ENCODE data around the gene SLC16A4.

DNA sequence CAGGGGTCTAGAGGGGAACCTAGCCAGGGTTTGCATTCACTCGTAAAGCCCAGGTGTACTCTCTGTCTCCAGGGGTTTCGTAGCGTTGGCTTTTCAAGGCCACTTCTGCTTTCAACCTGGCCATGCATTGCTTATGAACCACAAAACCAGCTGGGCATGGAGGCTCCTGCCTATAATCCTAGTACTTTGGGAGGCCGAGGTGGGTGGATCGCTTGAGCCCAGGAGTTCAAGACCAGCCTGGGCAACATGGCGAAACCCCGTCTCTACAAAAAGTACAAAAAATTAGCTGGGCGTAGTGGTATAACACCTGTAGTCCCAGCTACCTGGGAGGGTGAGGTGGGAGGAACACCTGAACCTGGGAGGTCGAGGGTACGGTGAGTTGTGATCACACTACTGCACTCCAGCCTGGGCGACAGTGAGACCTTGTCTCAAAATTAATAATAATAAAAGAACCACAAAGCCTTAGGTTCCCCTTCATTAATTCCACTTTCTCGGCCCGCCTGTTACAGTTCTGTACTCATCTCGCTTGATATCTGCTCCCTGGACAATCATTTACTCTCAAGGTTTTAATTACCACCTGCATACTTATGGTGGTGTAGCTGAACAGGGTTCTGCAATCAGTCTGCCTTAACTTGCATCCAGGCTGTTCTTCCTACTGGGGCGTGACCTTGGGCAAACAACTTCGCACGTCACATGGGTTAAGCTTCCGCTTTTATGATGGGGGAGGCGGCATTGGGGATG, 6.1 kb downstream of the SLC16A4 start:
- TF ChIP-seq KAT7 (CRISPR knock-in tag; IDR thresholded peaks at IDR 0.05; ENCODE audit: borderline replicate concordance) (no peak), NR2C2 (CRISPR knock-in tag; IDR thresholded peaks at IDR 0.05) (no peak), ZNF232 (CRISPR knock-in tag; IDR thresholded peaks at IDR 0.05) (no peak), ZNF121 (CRISPR knock-in tag; IDR thresholded peaks at IDR 0.05) (no peak), SP1 (CRISPR knock-in tag; conservative IDR thresholded peaks at IDR 0.05) (no peak), NFYB (CRISPR knock-in tag; conservative IDR thresholded peaks at IDR 0.05; ENCODE audit: low read depth) (no peak), TP53 (CRISPR knock-in tag; IDR thresholded peaks at IDR 0.05) (no peak), TEAD1 (CRISPR knock-in tag; IDR thresholded peaks at IDR 0.05) (no peak)
- TF ChIP-seq, protein P1, sequence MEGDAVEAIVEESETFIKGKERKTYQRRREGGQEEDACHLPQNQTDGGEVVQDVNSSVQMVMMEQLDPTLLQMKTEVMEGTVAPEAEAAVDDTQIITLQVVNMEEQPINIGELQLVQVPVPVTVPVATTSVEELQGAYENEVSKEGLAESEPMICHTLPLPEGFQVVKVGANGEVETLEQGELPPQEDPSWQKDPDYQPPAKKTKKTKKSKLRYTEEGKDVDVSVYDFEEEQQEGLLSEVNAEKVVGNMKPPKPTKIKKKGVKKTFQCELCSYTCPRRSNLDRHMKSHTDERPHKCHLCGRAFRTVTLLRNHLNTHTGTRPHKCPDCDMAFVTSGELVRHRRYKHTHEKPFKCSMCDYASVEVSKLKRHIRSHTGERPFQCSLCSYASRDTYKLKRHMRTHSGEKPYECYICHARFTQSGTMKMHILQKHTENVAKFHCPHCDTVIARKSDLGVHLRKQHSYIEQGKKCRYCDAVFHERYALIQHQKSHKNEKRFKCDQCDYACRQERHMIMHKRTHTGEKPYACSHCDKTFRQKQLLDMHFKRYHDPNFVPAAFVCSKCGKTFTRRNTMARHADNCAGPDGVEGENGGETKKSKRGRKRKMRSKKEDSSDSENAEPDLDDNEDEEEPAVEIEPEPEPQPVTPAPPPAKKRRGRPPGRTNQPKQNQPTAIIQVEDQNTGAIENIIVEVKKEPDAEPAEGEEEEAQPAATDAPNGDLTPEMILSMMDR (IDR thresholded peaks at IDR 0.05), result no peak
- TF ChIP-seq, protein P2, sequence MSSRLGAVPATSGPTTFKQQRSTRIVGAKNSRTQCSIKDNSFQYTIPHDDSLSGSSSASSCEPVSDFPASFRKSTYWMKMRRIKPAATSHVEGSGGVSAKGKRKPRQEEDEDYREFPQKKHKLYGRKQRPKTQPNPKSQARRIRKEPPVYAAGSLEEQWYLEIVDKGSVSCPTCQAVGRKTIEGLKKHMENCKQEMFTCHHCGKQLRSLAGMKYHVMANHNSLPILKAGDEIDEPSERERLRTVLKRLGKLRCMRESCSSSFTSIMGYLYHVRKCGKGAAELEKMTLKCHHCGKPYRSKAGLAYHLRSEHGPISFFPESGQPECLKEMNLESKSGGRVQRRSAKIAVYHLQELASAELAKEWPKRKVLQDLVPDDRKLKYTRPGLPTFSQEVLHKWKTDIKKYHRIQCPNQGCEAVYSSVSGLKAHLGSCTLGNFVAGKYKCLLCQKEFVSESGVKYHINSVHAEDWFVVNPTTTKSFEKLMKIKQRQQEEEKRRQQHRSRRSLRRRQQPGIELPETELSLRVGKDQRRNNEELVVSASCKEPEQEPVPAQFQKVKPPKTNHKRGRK (CRISPR knock-in tag; IDR thresholded peaks at IDR 0.05; ENCODE audit: borderline replicate concordance), result no peak
- TF ChIP-seq, protein P3, sequence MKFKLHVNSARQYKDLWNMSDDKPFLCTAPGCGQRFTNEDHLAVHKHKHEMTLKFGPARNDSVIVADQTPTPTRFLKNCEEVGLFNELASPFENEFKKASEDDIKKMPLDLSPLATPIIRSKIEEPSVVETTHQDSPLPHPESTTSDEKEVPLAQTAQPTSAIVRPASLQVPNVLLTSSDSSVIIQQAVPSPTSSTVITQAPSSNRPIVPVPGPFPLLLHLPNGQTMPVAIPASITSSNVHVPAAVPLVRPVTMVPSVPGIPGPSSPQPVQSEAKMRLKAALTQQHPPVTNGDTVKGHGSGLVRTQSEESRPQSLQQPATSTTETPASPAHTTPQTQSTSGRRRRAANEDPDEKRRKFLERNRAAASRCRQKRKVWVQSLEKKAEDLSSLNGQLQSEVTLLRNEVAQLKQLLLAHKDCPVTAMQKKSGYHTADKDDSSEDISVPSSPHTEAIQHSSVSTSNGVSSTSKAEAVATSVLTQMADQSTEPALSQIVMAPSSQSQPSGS (CRISPR knock-in tag; IDR thresholded peaks at IDR 0.05; ENCODE audit: borderline replicate concordance, low read depth), result no peak
